Activated T-helper 1 cell treated with anti-CD3 and anti-CD28 coated beads, Interleukin-12 subunit alpha, Interleukin-12 subunit beta, Interleukin-2, Interleukin-4 antibody, amounts not matched to agents 30 ng/mL and 10 ng/mL and 1 ng/mL, durations not matched to agents 14 hours and 24 hours and 36 hours (primary cell): ENCODE results near the gene RBM20. TPM values are rescaled to one million over a fixed set of nuclear protein-coding genes. Genes with fewer than 3 reads are reported as not detected.

Experiments used
- DNase-seq: peaks from one replicate; pipeline ENCODE4 v3.0.0; 2021; ENCODE audit warnings: low spot score
- H3K27ac Mint-ChIP-seq: one replicate; pipeline ENCODE4 v1.8.0; 2021; ENCODE audit warnings: mild to moderate bottlenecking, mixed read lengths
- H3K27me3 Mint-ChIP-seq: one replicate; pipeline ENCODE4 v1.8.0; 2022; ENCODE audit warnings: mild to moderate bottlenecking, moderate library complexity, mixed read lengths; ENCODE audit not compliant: insufficient read depth
- H3K36me3 Mint-ChIP-seq: one replicate; pipeline ENCODE4 v1.8.0; 2021; ENCODE audit warnings: low read depth, mixed read lengths
- H3K4me1 Mint-ChIP-seq: one replicate; pipeline ENCODE4 v1.8.0; 2021; ENCODE audit warnings: low read depth, mixed read lengths
- H3K4me3 Mint-ChIP-seq: one replicate; pipeline ENCODE4 v1.8.0; 2021; ENCODE audit warnings: mild to moderate bottlenecking, moderate library complexity, mixed read lengths
- H3K9me3 Mint-ChIP-seq: one replicate; pipeline ENCODE4 v1.8.0; 2021; ENCODE audit warnings: mixed read lengths
- intact Hi-C: fragments of 100-400 bp; cut with micrococcal nuclease; formaldehyde crosslinking; loops from one replicate; pipeline ENCODE4 v1.15.1; 2024
- total RNA-seq: library from RNA; stranded (reverse); gene quantifications from 2 replicates; pipeline ENCODE4 v1.2.3, GENCODE V29; 2022

Gene RBM20
- total RNA-seq, 1 donor from 2014 or later, result not detected

- peaks cover 3% of the 10 kb centered on the region for H3K27me3 Mint-ChIP-seq
- H3K27ac Mint-ChIP-seq, result peak overlapping the region; percentile 30
- peaks cover 58% of the 10 kb centered on the region for H3K4me1 Mint-ChIP-seq
- intact Hi-C loops, result no loop called here
- H3K4me3 Mint-ChIP-seq, result no peak overlapping the region
- H3K9me3 Mint-ChIP-seq, result peaks cover 19% of the 10 kb centered on the region
- no peak for DNase-seq
- H3K36me3 Mint-ChIP-seq, result peaks cover 1% of the 10 kb centered on the region
Observed at GRCh38 chr10:110751850-110752249, 107.7 kb downstream of the RBM20 start.

GRCh38 chr10:110753462-110753861, 109.3 kb downstream of the RBM20 start:
- Mint-ChIP-seq H3K36me3 (peaks cover 1% of the 10 kb centered on the region), H3K27me3 (peaks cover 3% of the 10 kb centered on the region), H3K4me1 (peaks cover 43% of the 10 kb centered on the region), H3K4me3 (no peak overlapping the region), H3K9me3 (peaks cover 18% of the 10 kb centered on the region), H3K27ac (no peak overlapping the region)
- DNase-seq, result no peak
- intact Hi-C loops, result no loop called here

GRCh38 chr10:110754375-110755105, 110.4 kb downstream of the RBM20 start:
- peaks cover 3% of the 10 kb centered on the region for H3K27me3 Mint-ChIP-seq
- no peak for DNase-seq
- peak overlapping the region; percentile 1 for H3K27ac Mint-ChIP-seq
- intact Hi-C loops, result no loop called here
- peaks cover 9% of the 10 kb centered on the region for H3K9me3 Mint-ChIP-seq
- H3K4me3 Mint-ChIP-seq, result no peak overlapping the region
- peaks cover 42% of the 10 kb centered on the region for H3K4me1 Mint-ChIP-seq
- H3K36me3 Mint-ChIP-seq, result peaks cover 1% of the 10 kb centered on the region

DNA sequence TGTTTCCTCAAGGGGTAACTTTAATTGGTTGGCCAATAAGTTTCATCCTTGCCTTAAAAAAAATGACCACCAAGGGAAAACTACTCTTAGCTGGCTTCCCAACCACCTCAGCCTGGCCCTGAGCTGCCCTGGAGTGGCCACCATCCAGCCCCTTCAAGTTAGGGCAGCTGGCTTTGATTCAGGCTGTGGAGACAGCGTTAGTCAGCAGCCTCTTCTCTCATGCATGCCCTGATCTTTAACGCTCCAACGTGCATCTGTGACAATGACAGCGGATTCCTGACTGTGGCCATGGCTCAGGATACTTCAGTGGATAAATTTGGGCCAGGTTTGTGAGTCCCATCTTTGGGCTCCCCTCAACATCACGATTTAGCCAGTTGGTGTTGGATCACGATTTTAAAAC, 111.6 kb downstream of the RBM20 start:
- Mint-ChIP-seq H3K27ac (no peak overlapping the region), H3K36me3 (no peaks in the 10 kb centered on the region), H3K9me3 (peaks cover 5% of the 10 kb centered on the region), H3K4me1 (peaks cover 34% of the 10 kb centered on the region), H3K4me3 (no peak overlapping the region), H3K27me3 (peaks cover 8% of the 10 kb centered on the region)
- intact Hi-C loops, result no loop called here
- no peak for DNase-seq

GRCh38 chr10:110756876-110757275, 112.7 kb downstream of the RBM20 start:
- Mint-ChIP-seq H3K4me3 (no peak overlapping the region), H3K27ac (no peak overlapping the region), H3K9me3 (peaks cover 5% of the 10 kb centered on the region), H3K36me3 (no peaks in the 10 kb centered on the region), H3K4me1 (peaks cover 23% of the 10 kb centered on the region), H3K27me3 (peaks cover 7% of the 10 kb centered on the region)
- intact Hi-C loops, result no loop called here
- no peak for DNase-seq

DNA sequence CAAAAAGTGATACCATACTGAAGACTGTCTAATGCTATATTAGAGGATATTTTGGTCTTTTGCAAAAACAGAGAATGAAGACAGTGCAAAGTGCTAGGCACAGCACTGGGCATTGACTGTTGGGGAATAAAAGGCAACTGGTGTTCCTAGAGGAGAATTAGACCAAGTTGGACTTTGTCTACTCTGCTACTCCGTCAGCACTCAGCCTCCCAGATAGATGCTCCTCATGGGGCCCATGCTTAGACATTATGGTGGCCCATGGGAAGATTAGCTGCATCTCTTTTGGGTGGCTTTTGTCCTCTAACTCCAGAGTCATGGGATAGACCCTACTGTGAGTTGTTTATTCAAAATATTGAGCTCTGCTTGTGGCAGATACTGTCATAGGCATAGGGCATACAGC, 113.5 kb downstream of the RBM20 start:
- H3K4me3 Mint-ChIP-seq, result no peak overlapping the region
- peaks cover 18% of the 10 kb centered on the region for H3K4me1 Mint-ChIP-seq
- H3K36me3 Mint-ChIP-seq, result no peaks in the 10 kb centered on the region
- intact Hi-C loops, result no loop called here
- peaks cover 5% of the 10 kb centered on the region for H3K27me3 Mint-ChIP-seq
- H3K27ac Mint-ChIP-seq, result no peak overlapping the region
- H3K9me3 Mint-ChIP-seq, result peaks cover 5% of the 10 kb centered on the region
- no peak for DNase-seq

DNA sequence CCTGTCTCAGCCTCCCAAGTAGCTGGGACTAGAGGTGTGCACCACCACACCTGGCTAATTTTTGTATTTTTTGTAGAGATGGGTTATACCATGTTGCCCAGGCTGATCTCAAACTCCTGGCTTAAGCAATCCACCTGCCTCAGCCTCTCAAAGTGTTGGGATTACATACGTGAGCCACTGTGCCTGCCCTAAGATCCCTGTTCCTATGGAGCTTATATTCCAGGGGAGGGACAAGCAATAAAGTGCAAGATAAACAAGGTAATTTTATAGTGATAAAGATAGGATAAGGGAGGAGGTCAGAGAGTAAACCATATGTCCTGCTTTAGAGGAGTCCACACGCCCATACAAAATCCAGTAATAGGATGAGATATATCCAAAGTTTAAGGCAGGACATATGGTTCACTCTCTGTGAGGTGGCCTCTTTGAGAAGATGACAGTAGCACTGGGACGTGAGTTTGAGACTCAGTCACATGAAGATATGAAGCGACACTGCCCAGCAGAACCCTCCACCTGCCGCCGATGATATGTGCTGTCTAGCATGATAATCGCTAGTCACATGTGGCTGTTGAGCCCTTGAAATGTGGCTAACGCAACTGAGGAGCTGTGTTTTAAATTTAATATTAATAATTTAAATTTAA, 114.1 kb downstream of the RBM20 start:
- peaks cover 5% of the 10 kb centered on the region for H3K27me3 Mint-ChIP-seq
- intact Hi-C loops, result no loop called here
- no peaks in the 10 kb centered on the region for H3K36me3 Mint-ChIP-seq
- H3K27ac Mint-ChIP-seq, result no peak overlapping the region
- peaks cover 5% of the 10 kb centered on the region for H3K9me3 Mint-ChIP-seq
- no peak overlapping the region for H3K4me3 Mint-ChIP-seq
- no peak for DNase-seq
- H3K4me1 Mint-ChIP-seq, result peaks cover 17% of the 10 kb centered on the region

- Mint-ChIP-seq H3K4me1 (peaks cover 10% of the 10 kb centered on the region), H3K27ac (no peak overlapping the region), H3K4me3 (no peak overlapping the region), H3K27me3 (peaks cover 5% of the 10 kb centered on the region), H3K36me3 (no peaks in the 10 kb centered on the region), H3K9me3 (peaks cover 5% of the 10 kb centered on the region)
- intact Hi-C loops, result no loop called here
- no peak for DNase-seq
Observed at GRCh38 chr10:110758898-110759297, 114.8 kb downstream of the RBM20 start.

DNA sequence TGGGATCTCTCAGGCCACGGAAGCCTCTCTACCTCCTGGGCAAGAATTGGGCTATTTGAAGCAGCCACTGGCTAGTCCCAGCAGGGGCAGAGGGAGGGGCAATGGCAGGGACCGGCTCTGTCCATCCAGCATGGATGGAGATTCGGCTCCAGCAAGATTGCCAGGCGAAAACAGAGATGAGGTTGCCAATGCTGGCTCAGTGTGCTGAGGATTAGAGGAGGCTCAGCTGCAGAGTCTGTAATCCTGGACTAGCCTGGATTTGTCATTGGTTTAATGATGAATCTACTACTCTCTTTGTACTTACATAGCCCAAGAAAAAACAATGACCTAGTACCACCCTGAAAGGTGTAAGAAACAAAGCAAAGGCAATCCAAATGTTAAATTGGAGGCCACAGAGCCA, 115.4 kb downstream of the RBM20 start:
- H3K27ac Mint-ChIP-seq, result no peak overlapping the region
- H3K36me3 Mint-ChIP-seq, result no peaks in the 10 kb centered on the region
- H3K4me1 Mint-ChIP-seq, result peaks cover 6% of the 10 kb centered on the region
- no peak overlapping the region for H3K4me3 Mint-ChIP-seq
- DNase-seq, result no peak
- peaks cover 1% of the 10 kb centered on the region for H3K9me3 Mint-ChIP-seq
- intact Hi-C loops, result no loop called here
- H3K27me3 Mint-ChIP-seq, result peaks cover 5% of the 10 kb centered on the region

DNA sequence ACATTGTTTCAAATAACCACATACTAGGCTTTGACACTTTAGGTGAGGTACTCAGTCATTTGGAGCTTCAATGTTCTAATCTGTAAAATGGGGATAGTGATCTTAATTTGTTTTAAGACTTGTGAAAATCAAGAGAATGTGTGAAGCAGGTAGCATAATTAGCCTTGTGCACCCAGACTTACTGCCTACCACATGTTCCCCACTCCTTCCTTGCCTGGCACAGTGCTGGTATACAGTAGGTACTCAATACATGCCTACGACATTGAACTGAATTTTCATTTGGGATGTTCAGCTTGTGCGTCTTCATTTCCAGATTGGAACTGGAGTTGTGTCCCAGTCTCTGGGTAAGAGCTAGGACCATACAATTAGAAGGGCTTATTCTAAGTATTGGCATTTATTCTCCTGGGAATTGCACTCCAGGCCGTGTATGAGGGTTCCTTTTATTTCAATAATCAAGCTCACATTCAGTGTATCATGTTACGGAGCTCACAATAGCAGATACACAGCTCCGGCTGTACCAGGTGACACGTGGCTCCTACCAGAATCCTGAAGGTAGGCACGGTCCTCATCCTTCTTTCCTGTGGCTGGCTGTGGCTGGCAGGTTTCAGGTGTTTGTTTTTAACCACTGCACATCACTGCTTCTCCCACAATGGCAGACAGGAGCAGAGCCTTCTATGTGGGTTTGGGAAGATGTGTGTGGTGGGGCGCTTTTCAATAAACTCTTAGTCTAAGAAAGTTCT, 118.1 kb downstream of the RBM20 start:
- no peaks in the 10 kb centered on the region for H3K36me3 Mint-ChIP-seq
- intact Hi-C loops, result no loop called here
- H3K9me3 Mint-ChIP-seq, result no peaks in the 10 kb centered on the region
- H3K4me3 Mint-ChIP-seq, result no peak overlapping the region
- DNase-seq, result no peak
- peaks cover 6% of the 10 kb centered on the region for H3K27me3 Mint-ChIP-seq
- peaks cover 11% of the 10 kb centered on the region for H3K4me1 Mint-ChIP-seq
- H3K27ac Mint-ChIP-seq, result no peak overlapping the region

DNA sequence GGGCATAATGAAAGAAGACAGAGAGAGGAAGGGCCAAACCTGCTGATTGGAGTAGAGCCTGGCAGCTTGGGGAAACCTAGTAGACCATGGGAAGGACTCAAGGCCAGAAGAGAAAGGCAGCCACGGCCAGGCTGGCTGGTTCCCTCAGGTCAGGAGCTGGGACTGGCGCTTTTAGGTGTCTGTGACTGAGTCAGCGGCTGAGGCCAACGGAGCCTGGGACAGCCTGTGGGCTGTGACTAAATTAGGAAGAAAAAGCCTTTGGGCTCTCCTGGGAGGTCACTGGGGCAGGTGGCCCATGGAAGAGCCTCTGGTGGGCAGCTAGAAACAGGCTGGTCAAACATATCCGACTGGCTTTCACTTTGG, 118.7 kb downstream of the RBM20 start:
- Mint-ChIP-seq H3K27me3 (peaks cover 6% of the 10 kb centered on the region), H3K36me3 (no peaks in the 10 kb centered on the region), H3K4me3 (no peak overlapping the region), H3K4me1 (peaks cover 11% of the 10 kb centered on the region), H3K9me3 (no peaks in the 10 kb centered on the region), H3K27ac (no peak overlapping the region)
- intact Hi-C loops, result no loop called here
- DNase-seq, result no peak

DNA sequence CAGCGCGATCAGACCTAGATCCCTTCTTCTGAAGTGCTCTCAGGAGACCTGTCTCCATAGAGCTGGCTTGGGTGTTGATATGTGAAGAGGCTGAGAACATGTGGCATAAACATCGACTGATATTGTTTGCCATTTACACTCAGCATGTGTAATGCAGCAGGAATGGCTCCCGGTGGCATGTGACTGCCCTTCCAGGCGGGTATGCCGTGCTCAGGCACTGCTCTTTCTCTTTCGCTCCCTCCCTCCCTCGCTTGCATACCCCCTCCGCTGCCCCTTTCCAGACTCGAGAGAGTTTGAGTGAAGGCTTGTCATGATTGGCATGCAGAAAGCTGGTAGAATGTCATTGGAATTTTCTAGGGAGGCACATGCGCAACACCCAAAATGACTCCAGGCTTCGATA, 120.2 kb downstream of the RBM20 start:
- H3K27ac Mint-ChIP-seq, result no peak overlapping the region
- H3K36me3 Mint-ChIP-seq, result no peaks in the 10 kb centered on the region
- DNase-seq, result no peak
- no peaks in the 10 kb centered on the region for H3K9me3 Mint-ChIP-seq
- H3K4me1 Mint-ChIP-seq, result peaks cover 11% of the 10 kb centered on the region
- no peak overlapping the region for H3K4me3 Mint-ChIP-seq
- H3K27me3 Mint-ChIP-seq, result peaks cover 10% of the 10 kb centered on the region
- intact Hi-C loops, result no loop called here

- DNase-seq, result no peak
- no peaks in the 10 kb centered on the region for H3K36me3 Mint-ChIP-seq
- intact Hi-C loops, result no loop called here
- no peak overlapping the region for H3K4me3 Mint-ChIP-seq
- H3K4me1 Mint-ChIP-seq, result peaks cover 11% of the 10 kb centered on the region
- H3K27ac Mint-ChIP-seq, result no peak overlapping the region
- H3K27me3 Mint-ChIP-seq, result peaks cover 10% of the 10 kb centered on the region
- H3K9me3 Mint-ChIP-seq, result no peaks in the 10 kb centered on the region
Observed at GRCh38 chr10:110764793-110765512, 120.8 kb downstream of the RBM20 start.
